ENCODE measurements around the gene C20orf141.

- TF ChIP-seq EZH2 (IDR thresholded peaks at IDR 0.05), result no peak
- TF ChIP-seq POLR2AphosphoS5 (IDR thresholded peaks at IDR 0.05; ENCODE audit: borderline replicate concordance, low read depth, low read length), result no peak
- no peak for TF ChIP-seq FOXP2 (optimal IDR thresholded peaks at IDR 0.05; ENCODE audit: control extremely low read depth, extremely low read length, insufficient read depth)
These were observed 23.5 kb downstream of the C20orf141 start for GRCh38 chr20:2838170-2838797.

Data from SK-N-MC (cell line).